ENCODE measurements around the gene SRF. TPM values are rescaled to one million over a fixed set of nuclear protein-coding genes. Genes with fewer than 3 reads are reported as not detected.

The SRF gene
- total and polyA plus RNA-seq, 2 of the 4 experiments (the other 2 are of a cell fraction) = 20.6 to 56.3 TPM

GRCh38 chr6:43186706-43187105 lies 15.6 kb downstream of the SRF start:
- WGBS, 2 experiments (ENCODE audit: extremely low coverage in 2 of 2, insufficient read length in 1 of 2) = no CpG with 5 or more reads among the region's 4 CpGs
- no peak overlapping the region for H3K18ac ChIP-seq (ENCODE audit: low read depth, low read length)
- no peak overlapping the region for H4K91ac ChIP-seq (ENCODE audit: insufficient read depth, low read depth, low read length)
- no peak overlapping the region for H4K8ac ChIP-seq (ENCODE audit: low read depth in 2 of 2, low read length in 2 of 2)
- H3K4me3 ChIP-seq (ENCODE audit: insufficient read depth, low read depth, low read length) = no peak overlapping the region
- peaks cover 38% of the 10 kb centered on the region for H3K36me3 ChIP-seq (ENCODE audit: control insufficient read depth, insufficient read depth, low read length)
- H2AFZ ChIP-seq (replicated peaks; ENCODE audit: low read length, poor library complexity) = no peak overlapping the region
- H3K27ac ChIP-seq (ENCODE audit: insufficient read depth, low read length) = no peak overlapping the region
- no peak overlapping the region for H3K4me2 ChIP-seq (ENCODE audit: low read depth, low read length)
- peaks cover 10 to 24% of the 10 kb centered on the region in 2 experiments for H3K79me1 ChIP-seq (ENCODE audit: low read depth in 1 of 2, low read length in 2 of 2)
- no peak overlapping the region for H2BK5ac ChIP-seq (ENCODE audit: low read depth, low read length, poor library complexity, severe bottlenecking)
- no peak overlapping the region for H2AK5ac ChIP-seq (ENCODE audit: low read depth, low read length)
- H4K20me1 ChIP-seq (ENCODE audit: insufficient read depth, low read length) = no peaks in the 10 kb centered on the region
- no peak for ATAC-seq (ENCODE audit: low read depth)
- in situ Hi-C loops (cut with MboI; ENCODE audit: low sequenced_read_pairs) (no loop called here), intact Hi-C loops (cut with micrococcal nuclease) (no loop called here), dilution Hi-C loops (cut with HindIII; ENCODE audit: low sequenced_read_pairs, unreplicated experiment) (no loop called here)
- H3K23ac ChIP-seq (ENCODE audit: low read depth, low read length) = no peak overlapping the region
- no peak overlapping the region for H4K5ac ChIP-seq (ENCODE audit: low read depth, low read length)
- DNase-seq = no peak
- H3K9me3 ChIP-seq (ENCODE audit: control insufficient read depth, insufficient read depth, low read length) = no peaks in the 10 kb centered on the region
- H3K14ac ChIP-seq (replicated peaks; ENCODE audit: low read depth, low read length) = no peak overlapping the region
- TF ChIP-seq RAD21 (IDR thresholded peaks at IDR 0.05; ENCODE audit: low read length) (no peak), CEBPB (IDR thresholded peaks at IDR 0.05; ENCODE audit: low read depth, low read length) (no peak), CTCF (conservative IDR thresholded peaks at IDR 0.05; ENCODE audit: low read depth, low read length) (no peak), RFX5 (IDR thresholded peaks at IDR 0.05; ENCODE audit: low read depth, low read length) (no peak), BHLHE40 (IDR thresholded peaks at IDR 0.05; ENCODE audit: low read depth, low read length) (no peak), ELK1 (IDR thresholded peaks at IDR 0.05; ENCODE audit: borderline replicate concordance, low read depth, low read length) (no peak), MAZ (IDR thresholded peaks at IDR 0.05; ENCODE audit: borderline replicate concordance, low read depth, low read length) (no peak), USF2 (IDR thresholded peaks at IDR 0.05; ENCODE audit: low read depth, low read length) (no peak), FOS (IDR thresholded peaks at IDR 0.05; ENCODE audit: low read depth, low read length) (no peak), NFE2L2 (IDR thresholded peaks at IDR 0.05; ENCODE audit: low read depth, low read length) (no peak), MXI1 (IDR thresholded peaks at IDR 0.05; ENCODE audit: borderline replicate concordance, low read depth, low read length) (no peak)
- H3K56ac ChIP-seq (ENCODE audit: extremely low read depth, insufficient read depth, low read length) = no peak overlapping the region
- BruUV-seq (replicated peaks) = no TSS peak
- CTCF ChIA-PET = no interaction called here
- H3K4ac ChIP-seq (ENCODE audit: low read depth, low read length) = no peak overlapping the region
- no peak overlapping the region for H2BK15ac ChIP-seq (ENCODE audit: low read depth, low read length)
- H2AK9ac ChIP-seq (replicated peaks; ENCODE audit: low read depth, low read length, poor library complexity) = no peak overlapping the region
- no peak overlapping the region for H2BK20ac ChIP-seq (ENCODE audit: low read depth, low read length)
- peaks cover under 1% of the 10 kb centered on the region for H3K4me1 ChIP-seq (ENCODE audit: control insufficient read depth, insufficient read depth, low read length)
- POLR2A ChIA-PET (ENCODE audit: unreplicated experiment) = no interaction called here
- no peaks in the 10 kb centered on the region; the same call in 1 of the 2 replicates for H3K9me1 ChIP-seq (ENCODE audit: insufficient read depth, low read length)
- no peaks in the 10 kb centered on the region for H3K27me3 ChIP-seq (ENCODE audit: control insufficient read depth, insufficient read depth, low read length)
- H2BK120ac ChIP-seq (ENCODE audit: low read depth, low read length) = no peak overlapping the region
- no peak overlapping the region for H3K9ac ChIP-seq (ENCODE audit: low read depth, low read length)

Data from IMR-90 (cell line).